ENCODE results near the gene C4BPB. TPM values are rescaled to one million over a fixed set of nuclear protein-coding genes. Genes with fewer than 3 reads are reported as not detected.

Gene C4BPB
- total and polyA plus RNA-seq, 2 of the 13 experiments (the other 11 are each of a cell fraction or from before 2014, with no cell fraction given), result 155 to 266 TPM

- Histone ChIP-seq H3K79me2 (ENCODE audit: insufficient read depth, low read length) (peaks cover 25% of the 10 kb centered on the region), H3K4me1 (ENCODE audit: insufficient read depth, low read length) (peaks cover 30% of the 10 kb centered on the region), H3K4me3 (replicated peaks in 1 of 3; ENCODE audit: insufficient read depth in 1 of 3, low read depth in 2 of 3, low read length in 3 of 3) (peak within 1 kb of the TSS; percentile 95 to 98 (median 96)), H2AFZ (ENCODE audit: low read length) (peak within 1 kb of the TSS; percentile 92), H3K27me3 (ENCODE audit: control insufficient read depth in 1 of 2, insufficient read depth in 2 of 2, low read length in 2 of 2) (no peaks in the 10 kb centered on the region; a peak in 1 of 5 replicates), H3K9me3 (ENCODE audit: low read length) (no peaks in the 10 kb centered on the region), H3K27ac (ENCODE audit: extremely low read length, insufficient read depth, low read length) (peak within 1 kb of the TSS; percentile 90), H3K36me3 (replicated peaks in 1 of 2; ENCODE audit: control insufficient read depth in 1 of 2, insufficient read depth in 2 of 2, low read length in 2 of 2) (peaks cover 0 to 10% of the 10 kb centered on the region in 2 experiments; a peak in 1 of 5 replicates), H4K20me1 (ENCODE audit: insufficient read depth, low read length) (no peaks in the 10 kb centered on the region; the same call in 1 of the 2 replicates), H3K9ac (ENCODE audit: insufficient read depth, low read depth, low read length) (peak within 1 kb of the TSS; percentile 94), H3K4me2 (ENCODE audit: low read depth, low read length) (peak within 1 kb of the TSS; percentile 98)
- ChIA-PET CTCF (ENCODE audit: low intra/inter-chr PET ratio, low total read pairs) (no interaction called here), POLR2A (interaction anchor here (0.8 to 2.4 kb wide), 16 partner anchors 10 to 300 kb away, joined by 3 to 25 read pairs (median 6); partner anchors contain the start of genes C1orf116, C4BPA, C4BPB and CD55)
- TSS peak; percentile 70 for BruUV-seq (replicated peaks)
- intact Hi-C loops (cut with micrococcal nuclease; ENCODE audit: unreplicated experiment) (loop anchor here (1.0 kb wide), 1 partner anchor 446 kb away; no protein-coding TSS in a partner anchor), in situ Hi-C loops (cut with HindIII; ENCODE audit: extremely low pct_ligation_motif_present, low pct_unique_long_range_greater_than_20kb) (no loop called here)
- DNase-seq (ENCODE audit: low spot score), result peak; percentile 99
- FAIRE-seq, result peak; percentile 89
- ATAC-seq, result peak; percentile 89
- 3% methylated on average over 19 of the region's 56 CpGs for WGBS (ENCODE audit: low lambda C conversion rate)
- TF ChIP-seq ZNF124 (CRISPR knock-in tag; IDR thresholded peaks at IDR 0.05) (no peak), CHCHD3 (CRISPR knock-in tag; IDR thresholded peaks at IDR 0.05) (no peak), ATAD3A (CRISPR knock-in tag; IDR thresholded peaks at IDR 0.05) (no peak), GATAD1 (CRISPR knock-in tag; IDR thresholded peaks at IDR 0.05) (peak; percentile 76; the same call in 1 of the 2 replicates), ZNF549 (CRISPR knock-in tag; IDR thresholded peaks at IDR 0.05) (no peak), ETV6 (CRISPR knock-in tag; conservative IDR thresholded peaks at IDR 0.05) (no peak), ZNF792 (CRISPR knock-in tag; IDR thresholded peaks at IDR 0.05) (no peak), HDAC1 (CRISPR knock-in tag; IDR thresholded peaks at IDR 0.05) (peak; percentile 80), RBM39 (IDR thresholded peaks at IDR 0.05; ENCODE audit: low read depth, low read length, poor library complexity, severe bottlenecking) (peak; percentile 50), MAZ (IDR thresholded peaks at IDR 0.05; ENCODE audit: borderline replicate concordance, low read depth, low read length) (peak; percentile 71; the same call in 1 of the 2 replicates), MAZ (CRISPR knock-in tag; IDR thresholded peaks at IDR 0.05; ENCODE audit: low read depth) (peak; percentile 33; the same call in 1 of the 2 replicates), RXRA (CRISPR knock-in tag; IDR thresholded peaks at IDR 0.05) (peak; percentile 43; the same call in 1 of the 2 replicates), ZNF546 (CRISPR knock-in tag; conservative IDR thresholded peaks at IDR 0.05) (no peak), REPIN1 (CRISPR knock-in tag; IDR thresholded peaks at IDR 0.05; ENCODE audit: borderline replicate concordance, low read depth) (no peak; the same call in 1 of the 2 replicates), HIVEP1 (CRISPR knock-in tag; IDR thresholded peaks at IDR 0.05) (no peak), ARNT2 (CRISPR knock-in tag; IDR thresholded peaks at IDR 0.05; ENCODE audit: low read depth) (peak; percentile 26)
- TF ChIP-seq, protein P1, sequence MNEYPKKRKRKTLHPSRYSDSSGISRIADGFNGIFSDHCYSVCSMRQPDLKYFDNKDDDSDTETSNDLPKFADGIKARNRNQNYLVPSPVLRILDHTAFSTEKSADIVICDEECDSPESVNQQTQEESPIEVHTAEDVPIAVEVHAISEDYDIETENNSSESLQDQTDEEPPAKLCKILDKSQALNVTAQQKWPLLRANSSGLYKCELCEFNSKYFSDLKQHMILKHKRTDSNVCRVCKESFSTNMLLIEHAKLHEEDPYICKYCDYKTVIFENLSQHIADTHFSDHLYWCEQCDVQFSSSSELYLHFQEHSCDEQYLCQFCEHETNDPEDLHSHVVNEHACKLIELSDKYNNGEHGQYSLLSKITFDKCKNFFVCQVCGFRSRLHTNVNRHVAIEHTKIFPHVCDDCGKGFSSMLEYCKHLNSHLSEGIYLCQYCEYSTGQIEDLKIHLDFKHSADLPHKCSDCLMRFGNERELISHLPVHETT (CRISPR knock-in tag; conservative IDR thresholded peaks at IDR 0.05), result 0 out of 2 replicates have a peak, but pooled peaks have one; percentile 47
- TF ChIP-seq, protein P2, sequence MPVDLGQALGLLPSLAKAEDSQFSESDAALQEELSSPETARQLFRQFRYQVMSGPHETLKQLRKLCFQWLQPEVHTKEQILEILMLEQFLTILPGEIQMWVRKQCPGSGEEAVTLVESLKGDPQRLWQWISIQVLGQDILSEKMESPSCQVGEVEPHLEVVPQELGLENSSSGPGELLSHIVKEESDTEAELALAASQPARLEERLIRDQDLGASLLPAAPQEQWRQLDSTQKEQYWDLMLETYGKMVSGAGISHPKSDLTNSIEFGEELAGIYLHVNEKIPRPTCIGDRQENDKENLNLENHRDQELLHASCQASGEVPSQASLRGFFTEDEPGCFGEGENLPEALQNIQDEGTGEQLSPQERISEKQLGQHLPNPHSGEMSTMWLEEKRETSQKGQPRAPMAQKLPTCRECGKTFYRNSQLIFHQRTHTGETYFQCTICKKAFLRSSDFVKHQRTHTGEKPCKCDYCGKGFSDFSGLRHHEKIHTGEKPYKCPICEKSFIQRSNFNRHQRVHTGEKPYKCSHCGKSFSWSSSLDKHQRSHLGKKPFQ (CRISPR knock-in tag; IDR thresholded peaks at IDR 0.05; ENCODE audit: insufficient replicate concordance), result no peak
- TF ChIP-seq, protein P3, sequence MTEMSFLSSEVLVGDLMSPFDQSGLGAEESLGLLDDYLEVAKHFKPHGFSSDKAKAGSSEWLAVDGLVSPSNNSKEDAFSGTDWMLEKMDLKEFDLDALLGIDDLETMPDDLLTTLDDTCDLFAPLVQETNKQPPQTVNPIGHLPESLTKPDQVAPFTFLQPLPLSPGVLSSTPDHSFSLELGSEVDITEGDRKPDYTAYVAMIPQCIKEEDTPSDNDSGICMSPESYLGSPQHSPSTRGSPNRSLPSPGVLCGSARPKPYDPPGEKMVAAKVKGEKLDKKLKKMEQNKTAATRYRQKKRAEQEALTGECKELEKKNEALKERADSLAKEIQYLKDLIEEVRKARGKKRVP (CRISPR knock-in tag; IDR thresholded peaks at IDR 0.05), result 0 out of 4 replicates have a peak, but pooled peaks of 1 of the 2 experiments have one; percentile 19
Measured at GRCh38 chr1:207052911-207053769, 35.5 kb upstream of the C4BPB start, which contains the start of gene PFKFB2. TSS of gene PFKFB2 (plus strand) at chr1:207053275. CDS start at chr1:207054718, 1,443 bp downstream.
